ENCODE results near the gene LRRC9.
"Not testable (repeated sequence)": the region's sequence is repeated elsewhere in the genome, so short reads cannot be mapped to it uniquely, and the experiment has no call there.

The LRRC9 gene

GRCh38 chr14:59939828-59940227 is 19.9 kb downstream of the LRRC9 start:
- no peak for DNase-seq
- Histone ChIP-seq H3K36me3 (replicated peaks; ENCODE audit: insufficient read depth, low read length) (no peaks in the 10 kb centered on the region), H3K9me2 (replicated peaks; ENCODE audit: insufficient read depth, low read length) (no peaks in the 10 kb centered on the region), H4K20me1 (ENCODE audit: insufficient read depth, low read length) (no peaks in the 10 kb centered on the region), H3K27me3 (replicated peaks; ENCODE audit: insufficient read depth, low read length) (no peaks in the 10 kb centered on the region), H3F3A (ENCODE audit: insufficient read depth, low read length) (no peaks in the 10 kb centered on the region), H3K9ac (ENCODE audit: low read length) (no peak overlapping the region), H3K79me2 (ENCODE audit: low read length) (no peaks in the 10 kb centered on the region), H3K4me2 (ENCODE audit: low read depth, low read length) (no peak overlapping the region), H3K27ac (ENCODE audit: low read length) (no peak overlapping the region), H3K4me1 (ENCODE audit: low read length) (no peaks in the 10 kb centered on the region), H2AFZ (ENCODE audit: low read length) (no peak overlapping the region), H3K4me3 (ENCODE audit: low read length) (no peak overlapping the region), H3K9me3 (replicated peaks; ENCODE audit: insufficient read depth, low read length) (no peaks in the 10 kb centered on the region)
- TF ChIP-seq EZH2phosphoT487 (IDR thresholded peaks at IDR 0.05; ENCODE audit: low read length) = no peak
- TF ChIP-seq, protein P1, sequence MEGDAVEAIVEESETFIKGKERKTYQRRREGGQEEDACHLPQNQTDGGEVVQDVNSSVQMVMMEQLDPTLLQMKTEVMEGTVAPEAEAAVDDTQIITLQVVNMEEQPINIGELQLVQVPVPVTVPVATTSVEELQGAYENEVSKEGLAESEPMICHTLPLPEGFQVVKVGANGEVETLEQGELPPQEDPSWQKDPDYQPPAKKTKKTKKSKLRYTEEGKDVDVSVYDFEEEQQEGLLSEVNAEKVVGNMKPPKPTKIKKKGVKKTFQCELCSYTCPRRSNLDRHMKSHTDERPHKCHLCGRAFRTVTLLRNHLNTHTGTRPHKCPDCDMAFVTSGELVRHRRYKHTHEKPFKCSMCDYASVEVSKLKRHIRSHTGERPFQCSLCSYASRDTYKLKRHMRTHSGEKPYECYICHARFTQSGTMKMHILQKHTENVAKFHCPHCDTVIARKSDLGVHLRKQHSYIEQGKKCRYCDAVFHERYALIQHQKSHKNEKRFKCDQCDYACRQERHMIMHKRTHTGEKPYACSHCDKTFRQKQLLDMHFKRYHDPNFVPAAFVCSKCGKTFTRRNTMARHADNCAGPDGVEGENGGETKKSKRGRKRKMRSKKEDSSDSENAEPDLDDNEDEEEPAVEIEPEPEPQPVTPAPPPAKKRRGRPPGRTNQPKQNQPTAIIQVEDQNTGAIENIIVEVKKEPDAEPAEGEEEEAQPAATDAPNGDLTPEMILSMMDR (IDR thresholded peaks at IDR 0.05; ENCODE audit: low read length) = no peak
- TF ChIP-seq EZH2 (optimal IDR thresholded peaks at IDR 0.05; ENCODE audit: low read depth, low read length) = no peak

- H3K9me3 ChIP-seq (replicated peaks; ENCODE audit: insufficient read depth, low read length); H4K20me1 ChIP-seq (ENCODE audit: insufficient read depth, low read length); H3K4me2 ChIP-seq (ENCODE audit: low read depth, low read length); H2AFZ ChIP-seq (ENCODE audit: low read length); H3K9me2 ChIP-seq (replicated peaks; ENCODE audit: insufficient read depth, low read length); H3F3A ChIP-seq (ENCODE audit: insufficient read depth, low read length); H3K79me2 ChIP-seq (ENCODE audit: low read length); DNase-seq; H3K36me3 ChIP-seq (replicated peaks; ENCODE audit: insufficient read depth, low read length); H3K27ac ChIP-seq (ENCODE audit: low read length); H3K4me3 ChIP-seq (ENCODE audit: low read length); H3K4me1 ChIP-seq (ENCODE audit: low read length); H3K9ac ChIP-seq (ENCODE audit: low read length); H3K27me3 ChIP-seq (replicated peaks; ENCODE audit: insufficient read depth, low read length): not testable (repeated sequence)
These were observed 22.4 kb downstream of the LRRC9 start for GRCh38 chr14:59942296-59942862.

- Histone ChIP-seq H3K9ac (ENCODE audit: low read length) (no peak overlapping the region), H4K20me1 (ENCODE audit: insufficient read depth, low read length) (no peaks in the 10 kb centered on the region), H2AFZ (ENCODE audit: low read length) (no peak overlapping the region), H3K36me3 (replicated peaks; ENCODE audit: insufficient read depth, low read length) (no peaks in the 10 kb centered on the region), H3F3A (ENCODE audit: insufficient read depth, low read length) (no peaks in the 10 kb centered on the region), H3K4me3 (ENCODE audit: low read length) (no peak overlapping the region), H3K79me2 (ENCODE audit: low read length) (no peaks in the 10 kb centered on the region), H3K27me3 (replicated peaks; ENCODE audit: insufficient read depth, low read length) (no peaks in the 10 kb centered on the region), H3K27ac (ENCODE audit: low read length) (no peak overlapping the region), H3K4me2 (ENCODE audit: low read depth, low read length) (no peak overlapping the region), H3K4me1 (ENCODE audit: low read length) (no peaks in the 10 kb centered on the region), H3K9me2 (replicated peaks; ENCODE audit: insufficient read depth, low read length) (no peaks in the 10 kb centered on the region), H3K9me3 (replicated peaks; ENCODE audit: insufficient read depth, low read length) (no peaks in the 10 kb centered on the region)
- no peak for TF ChIP-seq EZH2 (optimal IDR thresholded peaks at IDR 0.05; ENCODE audit: low read depth, low read length)
- no peak for TF ChIP-seq EZH2phosphoT487 (IDR thresholded peaks at IDR 0.05; ENCODE audit: low read length)
- TF ChIP-seq, protein P1 (IDR thresholded peaks at IDR 0.05; ENCODE audit: low read length) = no peak
- no peak for DNase-seq
These were observed 25.0 kb downstream of the LRRC9 start for GRCh38 chr14:59944909-59945308.

- not testable (repeated sequence) for H3K9ac ChIP-seq (ENCODE audit: low read length); H3K4me2 ChIP-seq (ENCODE audit: low read depth, low read length); H3F3A ChIP-seq (ENCODE audit: insufficient read depth, low read length); H3K36me3 ChIP-seq (replicated peaks; ENCODE audit: insufficient read depth, low read length); H3K27me3 ChIP-seq (replicated peaks; ENCODE audit: insufficient read depth, low read length); H3K79me2 ChIP-seq (ENCODE audit: low read length); H3K9me3 ChIP-seq (replicated peaks; ENCODE audit: insufficient read depth, low read length); H3K27ac ChIP-seq (ENCODE audit: low read length); H3K4me3 ChIP-seq (ENCODE audit: low read length); H4K20me1 ChIP-seq (ENCODE audit: insufficient read depth, low read length); DNase-seq; H2AFZ ChIP-seq (ENCODE audit: low read length); H3K4me1 ChIP-seq (ENCODE audit: low read length); H3K9me2 ChIP-seq (replicated peaks; ENCODE audit: insufficient read depth, low read length)
These were observed 32.2 kb downstream of the LRRC9 start for GRCh38 chr14:59952141-59952540.

GRCh38 chr14:59957890-59958289 is 37.9 kb downstream of the LRRC9 start:
- not testable (repeated sequence) for H3K79me2 ChIP-seq (ENCODE audit: low read length); H3K36me3 ChIP-seq (replicated peaks; ENCODE audit: insufficient read depth, low read length); H3K4me1 ChIP-seq (ENCODE audit: low read length); H3K4me2 ChIP-seq (ENCODE audit: low read depth, low read length); H4K20me1 ChIP-seq (ENCODE audit: insufficient read depth, low read length); H3F3A ChIP-seq (ENCODE audit: insufficient read depth, low read length); H3K27ac ChIP-seq (ENCODE audit: low read length); H3K9ac ChIP-seq (ENCODE audit: low read length); H3K4me3 ChIP-seq (ENCODE audit: low read length); H2AFZ ChIP-seq (ENCODE audit: low read length); DNase-seq; H3K9me3 ChIP-seq (replicated peaks; ENCODE audit: insufficient read depth, low read length); H3K27me3 ChIP-seq (replicated peaks; ENCODE audit: insufficient read depth, low read length); H3K9me2 ChIP-seq (replicated peaks; ENCODE audit: insufficient read depth, low read length)

All from MM.1S (cell line).